ENCODE measurements around the gene TLN1.

TLN1 gene

GRCh38 chr9:35658137-35658967 lies 73.6 kb downstream of the TLN1 start, which contains the start of gene CCDC107:
CCDC107 (plus strand) TSS chr9:35658292; CDS start chr9:35658380, 88 bp downstream.
- peak; percentile 82 for DNase-seq

GRCh38 chr9:35657546-35658136 lies 74.4 kb downstream of the TLN1 start, which contains the start of gene RMRP:
RMRP (minus strand) TSS chr9:35658019.
- DNase-seq, result peak; percentile 100

GRCh38 chr9:35656831-35657545 lies 75.0 kb downstream of the TLN1 start:
- DNase-seq, result peak; percentile 41

GRCh38 chr9:35656348-35656747 lies 75.6 kb downstream of the TLN1 start:
- no peak for DNase-seq

GRCh38 chr9:35653611-35654010 lies 78.4 kb downstream of the TLN1 start:
- DNase-seq, result no peak

GRCh38 chr9:35652829-35653209 lies 79.2 kb downstream of the TLN1 start:
- DNase-seq, result no peak

- DNase-seq, result no peak
These were observed 79.8 kb downstream of the TLN1 start for GRCh38 chr9:35651956-35652828.

GRCh38 chr9:35650341-35651158 lies 81.4 kb downstream of the TLN1 start, which contains the start of gene SIT1:
SIT1 (minus strand) TSS chr9:35650931; CDS start chr9:35650853, 78 bp downstream.
- DNase-seq, result no peak

- DNase-seq, result peak; percentile 19
These were observed 82.3 kb downstream of the TLN1 start for GRCh38 chr9:35649431-35650340.

All from fibroblast of upper back skin (primary cell).